WTC11 (cell line): ENCODE measurements around the gene TNK1.
A peak's percentile ranks its signal among the peaks of the same experiment; 100 is the strongest.

Experiments used
- CTCF ChIP-seq: fragments of 200-600 bp; IDR thresholded peaks from 2 replicates; pipeline ENCODE4 v1.8.0; 2022; ENCODE audit warnings: antibody characterized with exemption
- ETV6 ChIP-seq: sonication (generic); formaldehyde crosslinking; IDR thresholded peaks from 2 replicates; pipeline ENCODE4 v1.8.1; 2022; ENCODE audit warnings: mild to moderate bottlenecking, missing genetic modification reagents
- NFYB ChIP-seq: sonication (generic); formaldehyde crosslinking; conservative IDR thresholded peaks from 2 replicates; pipeline ENCODE4 v1.8.0; 2022; ENCODE audit warnings: low read depth, missing genetic modification reagents
- NR2C2 ChIP-seq: sonication (generic); formaldehyde crosslinking; IDR thresholded peaks from 2 replicates; pipeline ENCODE4 v1.8.0; 2022; ENCODE audit warnings: mild to moderate bottlenecking, missing genetic modification reagents
- SP1 ChIP-seq: sonication (generic); formaldehyde crosslinking; conservative IDR thresholded peaks from 2 replicates; pipeline ENCODE4 v1.8.1; 2022; ENCODE audit warnings: missing genetic modification reagents
- ZBTB21 ChIP-seq: sonication (generic); formaldehyde crosslinking; IDR thresholded peaks from 2 replicates; pipeline ENCODE4 v1.8.1; 2023; ENCODE audit warnings: mild to moderate bottlenecking, missing genetic modification reagents, borderline replicate concordance
- TF ChIP-seq, protein P1 (sequence below): sonication (generic); formaldehyde crosslinking; IDR thresholded peaks from 2 replicates; pipeline ENCODE4 v1.8.0; 2022; ENCODE audit warnings: mild to moderate bottlenecking, missing genetic modification reagents

DNA sequence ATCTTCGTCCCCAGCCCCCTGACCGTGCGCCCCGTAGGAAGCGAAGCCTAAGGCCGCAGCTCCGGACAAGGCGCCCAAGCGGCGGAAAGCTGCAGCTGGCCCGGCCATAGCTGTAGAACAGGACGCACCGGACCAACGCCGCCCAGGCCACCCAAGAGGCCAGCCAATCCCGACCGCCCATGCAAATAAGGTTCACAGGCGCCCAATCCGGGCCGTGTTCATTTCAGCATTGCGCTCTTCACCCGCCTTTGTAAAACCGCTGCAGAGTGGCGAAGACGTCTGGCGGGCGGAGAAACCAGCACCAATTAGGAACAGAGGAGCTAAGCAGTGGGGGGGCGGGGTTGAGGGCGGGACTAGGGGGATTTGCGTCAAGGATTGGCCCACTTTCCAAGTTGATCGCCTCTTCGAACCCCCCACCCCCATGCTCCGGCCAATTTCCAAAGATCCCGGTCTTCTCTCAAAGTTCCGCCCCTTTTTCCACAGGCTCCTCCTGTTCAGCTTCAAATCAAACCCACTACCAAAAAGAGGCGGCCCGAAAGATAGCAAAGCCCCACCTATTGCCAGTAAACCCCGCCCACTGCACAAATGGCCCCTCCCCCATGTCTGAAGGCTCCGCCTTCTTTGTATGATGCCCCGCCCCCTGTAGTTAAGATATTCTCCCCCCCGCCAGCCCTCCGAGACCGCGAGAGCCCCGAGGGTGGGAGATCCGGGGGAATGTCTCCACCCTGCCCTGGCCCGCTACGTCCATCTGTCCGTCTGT is 23.3 kb downstream of the TNK1 start, which contains the start of gene TMEM256:
- TF ChIP-seq, protein P1, sequence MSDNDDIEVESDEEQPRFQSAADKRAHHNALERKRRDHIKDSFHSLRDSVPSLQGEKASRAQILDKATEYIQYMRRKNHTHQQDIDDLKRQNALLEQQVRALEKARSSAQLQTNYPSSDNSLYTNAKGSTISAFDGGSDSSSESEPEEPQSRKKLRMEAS (CRISPR knock-in tag): 0 out of 2 replicates have a peak, but pooled peaks have one; percentile 12
- TF ChIP-seq ZBTB21 (no peak), NFYB (CRISPR knock-in tag) (peak; percentile 77), CTCF (no peak), NR2C2 (CRISPR knock-in tag) (no peak), SP1 (peak; percentile 66), ETV6 (CRISPR knock-in tag) (no peak)
